Astrocyte (in vitro differentiated cells and primary cell): ENCODE data around the gene ADAMTS6. TPM values are rescaled to one million over a fixed set of nuclear protein-coding genes. Genes with fewer than 3 reads are reported as not detected.

Experiments used
- DNase-seq: peaks from one replicate; pipeline ENCODE4 v3.0.0-alpha.2; 2010; ENCODE audit warnings: low read depth
- FAIRE-seq: peaks from 2 replicates; lab custom pipeline; 2011; peaks lifted over from hg19 to GRCh38; lab: Jason Lieb, UNC
- H2AFZ ChIP-seq: 2 replicates; pipeline ENCODE4 v1.6.0; 2012; ENCODE audit warnings: low read depth, low read length, inconsistent platforms
- H3K27ac ChIP-seq: 2 replicates; pipeline ENCODE4 v1.5.1; 2011; ENCODE audit warnings: low read depth, low read length, inconsistent platforms
- H3K27me3 ChIP-seq: 2 replicates; pipeline ENCODE4 v1.6.0; 2011; ENCODE audit warnings: low read length, inconsistent platforms; ENCODE audit not compliant: insufficient read depth
- H3K36me3 ChIP-seq: 2 replicates; pipeline ENCODE4 v1.5.1; 2011; ENCODE audit warnings: low read length, inconsistent platforms; ENCODE audit not compliant: insufficient read depth
- H3K4me1 ChIP-seq: 2 replicates; pipeline ENCODE4 v1.5.1; 2011; ENCODE audit warnings: low read length, inconsistent platforms; ENCODE audit not compliant: insufficient read depth
- H3K4me2 ChIP-seq: 2 replicates; pipeline ENCODE4 v1.6.0; 2012; ENCODE audit warnings: low read length, inconsistent platforms
- H3K4me3 ChIP-seq: 2 replicates; pipeline ENCODE4 v1.5.1; 2011; ENCODE audit warnings: low read depth, mild to moderate bottlenecking, low read length, inconsistent platforms; ENCODE audit not compliant: insufficient read depth
- H3K79me2 ChIP-seq: 2 replicates; pipeline ENCODE4 v1.6.0; 2012; ENCODE audit warnings: mild to moderate bottlenecking, low read length, inconsistent platforms; ENCODE audit not compliant: insufficient read depth
- H3K9ac ChIP-seq: 2 replicates; pipeline ENCODE4 v1.6.0; 2012; ENCODE audit warnings: mild to moderate bottlenecking, low read length, inconsistent platforms
- H3K9me3 ChIP-seq: 2 replicates; pipeline ENCODE4 v1.5.1; 2012; ENCODE audit warnings: low read depth, mild to moderate bottlenecking, low read length, inconsistent platforms; ENCODE audit not compliant: insufficient read depth
- H4K20me1 ChIP-seq: 2 replicates; pipeline ENCODE4 v1.6.0; 2012; ENCODE audit warnings: low read length, inconsistent platforms; ENCODE audit not compliant: insufficient read depth
- H3K27ac Mint-ChIP-seq: one replicate; pipeline ENCODE4 v1.8.0; 2021; ENCODE audit warnings: mild to moderate bottlenecking, mixed read lengths; ENCODE audit not compliant: unreplicated experiment
- H3K27me3 Mint-ChIP-seq: one replicate; pipeline ENCODE4 v1.8.0; 2021; ENCODE audit warnings: low read depth, mixed read lengths; ENCODE audit not compliant: unreplicated experiment
- H3K36me3 Mint-ChIP-seq: one replicate; pipeline ENCODE4 v1.8.0; 2021; ENCODE audit warnings: low read depth, mixed read lengths; ENCODE audit not compliant: unreplicated experiment
- H3K4me1 Mint-ChIP-seq: one replicate; pipeline ENCODE4 v1.8.0; 2021; ENCODE audit warnings: low read depth, mixed read lengths; ENCODE audit not compliant: unreplicated experiment
- H3K4me3 Mint-ChIP-seq: one replicate; pipeline ENCODE4 v1.8.0; 2021; ENCODE audit warnings: mild to moderate bottlenecking, moderate library complexity, mixed read lengths; ENCODE audit not compliant: unreplicated experiment
- H3K9me3 Mint-ChIP-seq: one replicate; pipeline ENCODE4 v1.8.0; 2021; ENCODE audit warnings: mild to moderate bottlenecking, mixed read lengths; ENCODE audit not compliant: unreplicated experiment
- EZH2 ChIP-seq: IDR thresholded peaks from 2 replicates; pipeline ENCODE4 v1.6.1; 2012; ENCODE audit warnings: mild to moderate bottlenecking, low read length, inconsistent platforms; ENCODE audit not compliant: insufficient read depth
- total RNA-seq: library from RNA; stranded (reverse); gene quantifications from 2 replicates; pipeline ENCODE4 v1.2.1, GENCODE V29; 2021
- TF ChIP-seq, protein P1 (sequence below): IDR thresholded peaks from 2 replicates; pipeline ENCODE4 v1.5.1; 2011; ENCODE audit warnings: low read depth, mild to moderate bottlenecking, inconsistent platforms, low read length, moderate library complexity; ENCODE audit not compliant: insufficient read depth

The ADAMTS6 gene
- total RNA-seq, 1 donor from 2014 or later, result 27.7 TPM

DNA sequence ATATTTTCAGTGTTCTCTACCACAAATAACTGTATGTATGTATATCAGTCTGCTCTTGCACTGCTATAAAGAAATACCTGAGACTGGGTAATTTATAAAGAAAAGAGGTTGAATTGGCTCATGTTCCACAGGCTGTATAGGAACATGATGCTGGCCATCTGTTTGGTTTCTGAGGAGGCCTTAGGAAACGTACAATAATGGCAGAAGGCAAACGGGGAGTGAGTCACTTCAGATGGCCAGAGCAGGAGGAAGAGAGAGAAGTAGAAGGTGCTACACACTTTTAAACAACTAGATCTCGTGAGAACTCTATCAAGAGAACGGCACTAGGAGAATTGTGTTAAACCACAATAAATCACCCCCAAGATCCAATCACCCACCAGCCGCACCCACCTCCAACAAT is 121.7 kb downstream of the ADAMTS6 start:
- no peak for TF ChIP-seq EZH2
- TF ChIP-seq, protein P1, sequence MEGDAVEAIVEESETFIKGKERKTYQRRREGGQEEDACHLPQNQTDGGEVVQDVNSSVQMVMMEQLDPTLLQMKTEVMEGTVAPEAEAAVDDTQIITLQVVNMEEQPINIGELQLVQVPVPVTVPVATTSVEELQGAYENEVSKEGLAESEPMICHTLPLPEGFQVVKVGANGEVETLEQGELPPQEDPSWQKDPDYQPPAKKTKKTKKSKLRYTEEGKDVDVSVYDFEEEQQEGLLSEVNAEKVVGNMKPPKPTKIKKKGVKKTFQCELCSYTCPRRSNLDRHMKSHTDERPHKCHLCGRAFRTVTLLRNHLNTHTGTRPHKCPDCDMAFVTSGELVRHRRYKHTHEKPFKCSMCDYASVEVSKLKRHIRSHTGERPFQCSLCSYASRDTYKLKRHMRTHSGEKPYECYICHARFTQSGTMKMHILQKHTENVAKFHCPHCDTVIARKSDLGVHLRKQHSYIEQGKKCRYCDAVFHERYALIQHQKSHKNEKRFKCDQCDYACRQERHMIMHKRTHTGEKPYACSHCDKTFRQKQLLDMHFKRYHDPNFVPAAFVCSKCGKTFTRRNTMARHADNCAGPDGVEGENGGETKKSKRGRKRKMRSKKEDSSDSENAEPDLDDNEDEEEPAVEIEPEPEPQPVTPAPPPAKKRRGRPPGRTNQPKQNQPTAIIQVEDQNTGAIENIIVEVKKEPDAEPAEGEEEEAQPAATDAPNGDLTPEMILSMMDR, result no peak
- FAIRE-seq, result no peak

DNA sequence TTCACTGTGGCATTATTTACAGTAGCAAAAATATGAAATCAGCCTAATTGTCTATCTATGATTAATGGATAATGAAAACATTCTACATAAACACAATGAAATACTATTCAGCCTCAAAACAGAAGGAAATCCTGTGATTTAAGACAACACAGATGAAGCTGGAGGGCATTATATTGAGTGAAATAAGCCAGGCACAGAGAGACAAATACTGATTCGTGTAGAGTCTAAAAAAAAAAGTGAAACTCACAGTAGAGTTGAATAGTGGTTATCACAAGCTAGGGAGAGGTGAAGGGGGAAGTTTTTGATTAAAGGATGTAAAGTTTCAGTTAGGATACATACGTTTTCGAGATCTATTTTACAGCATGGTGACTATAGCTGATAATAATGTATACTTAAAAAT is 122.2 kb downstream of the ADAMTS6 start:
- DNase-seq, result no peak
- H3K4me3 Mint-ChIP-seq, result no peak overlapping the region

More for the DNA sequence above, 121.7 kb downstream of the ADAMTS6 start:
- Mint-ChIP-seq H3K27ac (no peak overlapping the region), H3K9me3 (no peaks in the 10 kb centered on the region), H3K36me3 (peaks cover 4% of the 10 kb centered on the region), H3K4me3 (no peak overlapping the region), H3K27me3 (no peaks in the 10 kb centered on the region), H3K4me1 (no peaks in the 10 kb centered on the region)
- no peak overlapping the region for H3K27ac ChIP-seq
- H2AFZ ChIP-seq, result no peak overlapping the region
- H3K27me3 ChIP-seq, result no peaks in the 10 kb centered on the region
- H3K9me3 ChIP-seq, result no peaks in the 10 kb centered on the region
- peaks cover 22% of the 10 kb centered on the region for H3K79me2 ChIP-seq
- no peak for DNase-seq
- no peaks in the 10 kb centered on the region for H3K4me1 ChIP-seq
- no peak overlapping the region for H3K9ac ChIP-seq
- H4K20me1 ChIP-seq, result no peaks in the 10 kb centered on the region
- no peak overlapping the region for H3K4me3 ChIP-seq
- H3K4me2 ChIP-seq, result no peak overlapping the region
- H3K36me3 ChIP-seq, result no peaks in the 10 kb centered on the region

DNA sequence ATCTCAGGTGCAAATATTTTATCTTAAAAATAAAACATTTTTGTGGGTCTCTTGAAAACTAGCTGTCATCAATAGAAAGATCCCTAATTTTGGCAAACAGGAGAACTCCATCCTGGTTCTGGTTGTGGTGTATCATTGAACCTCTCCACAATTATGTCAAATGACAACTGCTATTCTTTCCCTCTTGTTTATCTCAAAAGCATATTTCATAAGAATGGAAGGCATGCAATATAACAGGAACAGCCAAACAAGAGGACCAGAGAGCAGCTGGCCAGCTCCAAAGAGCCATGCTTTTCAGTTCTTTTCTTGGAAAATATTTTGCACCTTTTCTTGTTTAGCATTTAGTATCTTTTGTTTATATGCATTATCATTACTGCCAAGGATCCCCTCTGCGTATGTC is 125.4 kb downstream of the ADAMTS6 start:
- Histone ChIP-seq H3K79me2 (peaks cover 24% of the 10 kb centered on the region), H2AFZ (no peak overlapping the region), H3K9me3 (no peaks in the 10 kb centered on the region), H3K36me3 (no peaks in the 10 kb centered on the region), H4K20me1 (no peaks in the 10 kb centered on the region), H3K27me3 (no peaks in the 10 kb centered on the region), H3K4me1 (no peaks in the 10 kb centered on the region), H3K4me3 (no peak overlapping the region), H3K27ac (no peak overlapping the region), H3K4me2 (no peak overlapping the region), H3K9ac (no peak overlapping the region)
- no peak overlapping the region for H3K27ac Mint-ChIP-seq
- no peaks in the 10 kb centered on the region for H3K27me3 Mint-ChIP-seq
- H3K4me3 Mint-ChIP-seq, result no peak overlapping the region
- no peaks in the 10 kb centered on the region for H3K9me3 Mint-ChIP-seq
- no peaks in the 10 kb centered on the region for H3K4me1 Mint-ChIP-seq
- no peak for DNase-seq
- no peak for TF ChIP-seq EZH2
- TF ChIP-seq, protein P1, result no peak
- FAIRE-seq, result no peak
- H3K36me3 Mint-ChIP-seq, result peaks cover 2% of the 10 kb centered on the region

More for the DNA sequence above, 122.2 kb downstream of the ADAMTS6 start:
- H3K27ac ChIP-seq, result no peak overlapping the region
- H3K27ac Mint-ChIP-seq, result no peak overlapping the region
- no peaks in the 10 kb centered on the region for H3K9me3 Mint-ChIP-seq
- H3K27me3 ChIP-seq, result no peaks in the 10 kb centered on the region
- peaks cover 2% of the 10 kb centered on the region for H3K36me3 Mint-ChIP-seq
- H3K36me3 ChIP-seq, result no peaks in the 10 kb centered on the region
- H3K9me3 ChIP-seq, result no peaks in the 10 kb centered on the region
- no peaks in the 10 kb centered on the region for H3K4me1 ChIP-seq
- H3K79me2 ChIP-seq, result peaks cover 22% of the 10 kb centered on the region
- H4K20me1 ChIP-seq, result no peaks in the 10 kb centered on the region
- FAIRE-seq, result no peak
- no peak overlapping the region for H3K9ac ChIP-seq
- no peak overlapping the region for H3K4me3 ChIP-seq
- TF ChIP-seq, protein P1, result no peak
- no peak for TF ChIP-seq EZH2
- no peak overlapping the region for H2AFZ ChIP-seq
- no peaks in the 10 kb centered on the region for H3K27me3 Mint-ChIP-seq
- H3K4me1 Mint-ChIP-seq, result no peaks in the 10 kb centered on the region
- no peak overlapping the region for H3K4me2 ChIP-seq
